Muscle layer of colon (tissue), 2 donors: ENCODE measurements around the gene EVI5L.
"Not testable (repeated sequence)": the region's sequence is repeated elsewhere in the genome, so short reads cannot be mapped to it uniquely, and the experiment has no call there.

Source experiments
- H3K27ac ChIP-seq: one replicate; pipeline ENCODE4 v1.7.0; 2013; ENCODE audit warnings: low read depth, mild to moderate bottlenecking, low read length, moderate library complexity
- H3K27me3 ChIP-seq, 2 donors: one replicate each; pipeline ENCODE4 v1.7.0; 2013; ENCODE audit warnings: low read length in 2 of 2, mild to moderate bottlenecking in 2 of 2; ENCODE audit not compliant: insufficient read depth in 2 of 2, control insufficient read depth in 1 of 2
- H3K36me3 ChIP-seq: one replicate; pipeline ENCODE4 v1.7.0; 2013; ENCODE audit warnings: mild to moderate bottlenecking, low read length; ENCODE audit not compliant: insufficient read depth
- H3K4me1 ChIP-seq: one replicate; pipeline ENCODE4 v1.7.0; 2013; ENCODE audit warnings: mild to moderate bottlenecking, low read length; ENCODE audit not compliant: insufficient read depth
- H3K4me3 ChIP-seq, 2 donors: one replicate each; pipeline ENCODE4 v1.7.0; 2013; ENCODE audit warnings: low read length in 2 of 2, low read depth in 1 of 2, mild to moderate bottlenecking in 1 of 2, moderate library complexity in 1 of 2
- H3K9ac ChIP-seq: one replicate; pipeline ENCODE4 v1.7.0; 2013; ENCODE audit warnings: low read length
- H3K9me3 ChIP-seq: one replicate; pipeline ENCODE4 v1.7.0; 2013; ENCODE audit warnings: mild to moderate bottlenecking, low read length
- donor health status: abdominal sarcoma.
- donor health status: Adenocarcinoma of cecum.

EVI5L gene

DNA sequence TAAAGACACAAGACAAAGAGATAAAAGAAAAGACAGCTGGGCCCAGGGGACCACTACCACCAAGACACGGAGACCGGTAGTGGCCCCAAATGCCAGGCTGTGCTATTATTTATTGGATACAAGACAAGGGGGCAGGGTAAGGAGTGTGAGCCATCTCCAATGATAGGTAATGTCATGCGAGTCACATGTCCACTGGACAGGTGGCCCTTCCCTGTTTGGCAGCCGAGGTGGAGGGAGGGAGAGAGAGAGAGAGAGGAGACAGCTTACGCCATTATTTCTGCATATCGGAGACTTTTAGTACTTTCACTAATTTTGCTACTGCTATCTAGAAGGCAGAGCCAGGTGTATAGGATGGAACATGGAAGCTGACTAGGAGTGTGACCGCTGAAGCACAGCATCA is 37.3 kb upstream of the EVI5L start:
- H3K4me1 ChIP-seq, H3K36me3 ChIP-seq, H3K9me3 ChIP-seq, H3K4me3 ChIP-seq, H3K9ac ChIP-seq, H3K27ac ChIP-seq: not testable (repeated sequence)
- H3K27me3 ChIP-seq = peaks cover 3 to 20% of the 10 kb centered on the region in 2 donors

DNA sequence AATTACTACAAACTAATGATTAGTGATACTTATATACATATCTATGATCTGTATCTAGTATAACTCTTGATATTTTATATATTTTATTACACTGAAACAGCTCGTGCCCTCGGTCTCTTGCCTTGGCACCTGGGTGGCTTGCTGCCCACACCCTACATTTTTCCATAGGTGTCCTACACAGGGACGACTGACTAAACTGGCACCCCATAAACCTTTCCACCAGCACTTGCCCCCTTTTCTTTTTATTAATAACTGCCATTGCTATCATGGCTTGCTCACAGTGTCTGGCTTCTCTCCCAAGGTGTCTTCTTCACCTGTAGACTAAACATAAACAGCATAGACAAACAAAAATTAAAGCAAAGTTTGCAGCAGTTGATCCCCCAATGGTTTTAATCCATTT is 36.5 kb upstream of the EVI5L start:
- H3K9me3 ChIP-seq = no peaks in the 10 kb centered on the region
- H3K36me3 ChIP-seq = no peaks in the 10 kb centered on the region
- H3K4me3 ChIP-seq = no peak overlapping the region
- H3K4me1 ChIP-seq = no peaks in the 10 kb centered on the region
- no peak overlapping the region for H3K27ac ChIP-seq
- H3K27me3 ChIP-seq = peaks cover 0 to 16% of the 10 kb centered on the region in 2 donors
- no peak overlapping the region for H3K9ac ChIP-seq

DNA sequence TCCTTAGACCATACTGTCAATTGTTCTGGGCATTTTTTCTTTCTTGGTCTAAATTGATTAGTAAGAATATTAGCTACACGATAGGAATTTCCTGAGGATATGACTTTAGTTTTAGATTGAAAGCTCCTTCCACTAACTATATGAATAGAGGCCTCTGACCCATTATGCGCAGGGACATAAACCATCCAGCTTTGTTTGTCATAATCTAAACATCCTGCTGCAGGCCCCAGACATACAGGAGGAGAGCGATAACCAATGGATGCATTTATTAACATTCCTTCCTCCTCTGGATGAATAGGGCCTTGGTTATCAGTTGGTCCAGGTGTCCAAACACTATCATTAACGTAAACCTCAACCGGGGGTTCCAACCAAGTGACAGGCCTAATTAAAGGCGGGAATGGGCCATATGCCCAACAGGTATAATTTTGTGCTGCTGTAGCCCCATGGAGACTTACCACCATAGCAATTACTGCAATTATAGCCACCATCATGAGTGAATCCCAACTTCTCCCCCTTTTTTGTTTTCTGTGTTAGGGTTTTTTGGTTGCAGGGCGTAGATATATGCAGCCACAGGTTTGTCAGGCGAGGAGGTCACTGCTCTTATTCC is 34.4 kb upstream of the EVI5L start:
- Histone ChIP-seq H3K27me3 (peaks cover 0 to 4% of the 10 kb centered on the region in 2 donors), H3K4me3 (no peak overlapping the region), H3K9me3 (no peaks in the 10 kb centered on the region), H3K4me1 (no peaks in the 10 kb centered on the region), H3K27ac (no peak overlapping the region), H3K9ac (no peak overlapping the region), H3K36me3 (no peaks in the 10 kb centered on the region)

DNA sequence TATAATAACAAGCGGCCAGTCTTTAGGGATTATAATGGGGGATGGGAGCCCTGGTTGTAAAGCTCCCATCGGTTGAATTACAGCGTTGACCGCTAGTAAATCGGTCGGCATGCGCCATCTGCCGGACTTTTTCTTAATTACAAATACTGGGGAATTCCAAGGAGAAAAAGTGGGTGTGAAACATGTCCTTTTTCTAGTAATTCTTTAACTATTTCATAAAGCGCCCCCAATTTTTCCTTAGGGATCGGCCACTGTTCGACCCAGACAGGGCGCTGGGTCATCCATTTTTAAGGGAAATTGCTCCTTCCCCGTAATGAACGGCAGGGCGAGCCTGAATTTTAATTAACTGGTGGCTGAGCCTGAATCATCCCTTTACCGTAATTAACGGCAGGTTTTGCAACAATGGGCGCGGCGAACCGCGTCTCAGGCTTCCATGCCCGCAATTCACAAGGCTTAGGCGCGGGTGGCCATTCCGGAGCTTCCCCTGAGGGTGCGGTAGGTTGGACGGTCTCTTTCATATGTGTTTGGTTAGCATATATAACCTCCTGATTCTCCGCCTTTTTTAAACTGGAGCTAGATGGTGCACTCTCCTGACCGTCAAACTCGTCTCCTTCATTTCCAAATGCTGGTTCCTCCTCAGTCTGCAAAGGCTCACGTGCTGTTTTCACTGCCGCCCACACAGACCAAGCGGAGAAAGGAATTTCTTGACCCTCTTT is 30.2 kb upstream of the EVI5L start:
- no peak overlapping the region for H3K9ac ChIP-seq
- H3K4me1 ChIP-seq = no peaks in the 10 kb centered on the region
- H3K4me3 ChIP-seq = no peak overlapping the region
- H3K36me3 ChIP-seq = no peaks in the 10 kb centered on the region
- H3K27ac ChIP-seq = no peak overlapping the region
- H3K27me3 ChIP-seq = peaks cover 0 to 4% of the 10 kb centered on the region in 2 donors
- H3K9me3 ChIP-seq = no peaks in the 10 kb centered on the region

DNA sequence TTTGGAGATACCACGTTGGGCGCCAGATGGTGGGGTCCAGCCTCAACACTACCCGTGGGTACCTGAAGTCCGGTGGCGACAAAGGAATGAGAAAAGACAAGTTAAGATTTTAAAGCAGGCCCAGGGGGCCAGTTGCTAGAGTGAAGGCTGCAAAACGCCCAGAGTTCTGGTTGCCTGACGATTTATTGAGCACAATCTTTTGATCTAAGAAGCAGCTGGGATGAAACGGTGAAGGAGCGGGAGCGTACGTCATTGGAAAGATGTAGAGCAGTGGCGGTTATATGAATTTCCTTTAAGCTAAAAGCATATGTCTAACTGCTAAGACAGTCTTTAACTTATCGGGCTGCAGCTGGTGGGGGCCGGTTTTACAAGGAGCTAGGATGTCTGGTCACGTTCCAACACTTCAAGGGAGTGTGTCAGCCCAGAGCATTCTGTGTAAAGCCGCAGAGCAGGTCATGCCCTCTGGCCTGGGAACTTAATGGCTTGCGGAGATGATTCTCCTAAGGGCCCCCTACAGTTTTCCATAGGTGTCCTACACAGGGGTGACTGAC is 28.9 kb upstream of the EVI5L start:
- Histone ChIP-seq H3K4me3 (no peak overlapping the region), H3K9ac (no peak overlapping the region), H3K4me1 (no peaks in the 10 kb centered on the region), H3K27me3 (peaks cover 0 to 4% of the 10 kb centered on the region in 2 donors), H3K36me3 (no peaks in the 10 kb centered on the region), H3K27ac (no peak overlapping the region), H3K9me3 (no peaks in the 10 kb centered on the region)

DNA sequence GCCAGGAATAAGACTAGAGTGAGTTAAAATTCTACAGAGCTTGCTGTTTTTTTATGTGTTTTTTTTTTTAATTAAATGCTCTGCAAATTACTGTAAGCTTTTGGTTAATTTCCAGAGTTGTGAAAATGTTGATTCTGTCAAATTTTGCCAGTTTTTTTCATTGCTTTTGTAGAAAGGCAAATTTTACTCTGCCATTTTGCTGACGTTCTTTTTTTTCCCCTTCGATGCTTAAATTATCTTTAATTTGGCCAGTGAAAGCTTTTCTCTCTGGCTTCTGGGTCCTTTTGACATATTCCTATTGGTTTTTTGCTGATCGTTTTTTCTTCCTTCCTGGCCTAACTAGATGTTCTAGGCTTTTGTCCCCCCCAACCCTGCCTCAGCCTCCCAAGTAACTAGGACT is 23.8 kb upstream of the EVI5L start:
- Histone ChIP-seq H3K27me3 (no peaks in the 10 kb centered on the region), H3K4me3 (no peak overlapping the region)

DNA sequence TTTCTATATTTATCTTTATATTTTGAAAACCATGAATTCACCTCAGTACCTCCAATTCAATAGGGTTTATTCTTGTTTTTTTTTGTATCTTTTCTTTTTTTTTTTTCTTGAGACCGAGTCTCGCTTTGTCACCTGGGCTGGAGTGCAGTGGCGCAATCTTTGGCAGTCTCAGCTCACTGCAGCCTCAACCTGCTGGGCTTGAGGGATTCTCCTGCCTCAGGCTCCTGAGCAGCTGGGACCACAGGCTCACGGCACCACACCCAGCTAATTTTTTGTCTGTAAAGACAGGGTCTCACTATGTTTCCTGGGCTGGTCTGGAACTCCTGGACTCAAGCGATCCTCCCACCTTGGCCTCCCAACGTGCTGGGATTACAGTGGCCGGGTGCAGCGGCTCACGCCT is 23.1 kb upstream of the EVI5L start:
- Histone ChIP-seq H3K27ac (no peak overlapping the region), H3K27me3 (no peaks in the 10 kb centered on the region), H3K4me1 (no peaks in the 10 kb centered on the region), H3K9me3 (peaks cover 4% of the 10 kb centered on the region), H3K4me3 (no peak overlapping the region), H3K9ac (no peak overlapping the region), H3K36me3 (no peaks in the 10 kb centered on the region)

More for the DNA sequence above, 23.8 kb upstream of the EVI5L start:
- Histone ChIP-seq H3K4me1 (no peaks in the 10 kb centered on the region), H3K36me3 (no peaks in the 10 kb centered on the region), H3K9me3 (no peaks in the 10 kb centered on the region), H3K9ac (no peak overlapping the region), H3K27ac (no peak overlapping the region)

DNA sequence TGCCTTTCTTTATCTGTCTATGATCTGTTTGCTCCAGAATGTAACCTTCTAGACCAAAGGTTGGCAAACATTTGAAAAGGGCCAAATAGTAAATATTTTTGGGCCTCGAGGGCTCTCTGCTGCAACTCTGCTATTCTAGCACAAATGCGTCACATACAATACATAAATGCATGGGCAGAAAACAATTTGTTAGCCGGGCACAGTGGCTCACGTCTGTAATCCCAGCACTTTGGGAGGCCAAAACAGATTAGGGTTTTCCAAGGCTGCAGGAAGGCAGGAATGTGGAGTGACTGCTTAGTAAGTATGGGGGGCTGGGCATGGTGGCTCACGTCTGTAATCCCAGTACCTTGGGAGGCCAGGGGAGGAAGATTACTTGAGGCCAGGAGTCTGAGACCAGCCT is 21.9 kb upstream of the EVI5L start:
- H3K27me3 ChIP-seq = no peaks in the 10 kb centered on the region
- H3K27ac ChIP-seq = no peak overlapping the region
- no peak overlapping the region for H3K4me3 ChIP-seq

DNA sequence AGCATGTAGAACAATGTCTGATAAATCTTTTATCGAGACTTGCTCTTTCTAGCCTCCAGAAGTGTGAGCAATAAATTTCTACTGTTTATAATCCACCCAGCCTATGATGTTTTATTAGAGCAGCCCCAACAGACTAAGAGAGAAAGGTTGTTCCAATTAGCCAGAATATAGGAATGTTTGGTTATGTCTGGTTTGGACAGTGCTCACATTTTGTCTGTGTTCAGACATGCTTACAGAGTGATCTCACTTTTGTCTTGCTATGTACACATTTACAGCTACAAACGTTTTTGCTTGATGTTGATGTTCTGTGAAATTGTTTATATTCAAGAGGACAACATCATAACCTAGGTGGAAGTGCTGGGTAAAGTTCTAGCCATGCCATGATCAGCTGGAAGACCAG is 18.0 kb upstream of the EVI5L start:
- H3K27me3 ChIP-seq = no peaks in the 10 kb centered on the region
- H3K9me3 ChIP-seq = peaks cover 9% of the 10 kb centered on the region
- H3K36me3 ChIP-seq = no peaks in the 10 kb centered on the region
- no peak overlapping the region for H3K9ac ChIP-seq
- no peak overlapping the region for H3K27ac ChIP-seq
- no peak overlapping the region for H3K4me3 ChIP-seq
- H3K4me1 ChIP-seq = no peaks in the 10 kb centered on the region

More for the DNA sequence above, 21.9 kb upstream of the EVI5L start:
- H3K4me1 ChIP-seq = no peaks in the 10 kb centered on the region
- H3K9ac ChIP-seq = no peak overlapping the region
- peaks cover 9% of the 10 kb centered on the region for H3K9me3 ChIP-seq
- no peaks in the 10 kb centered on the region for H3K36me3 ChIP-seq

DNA sequence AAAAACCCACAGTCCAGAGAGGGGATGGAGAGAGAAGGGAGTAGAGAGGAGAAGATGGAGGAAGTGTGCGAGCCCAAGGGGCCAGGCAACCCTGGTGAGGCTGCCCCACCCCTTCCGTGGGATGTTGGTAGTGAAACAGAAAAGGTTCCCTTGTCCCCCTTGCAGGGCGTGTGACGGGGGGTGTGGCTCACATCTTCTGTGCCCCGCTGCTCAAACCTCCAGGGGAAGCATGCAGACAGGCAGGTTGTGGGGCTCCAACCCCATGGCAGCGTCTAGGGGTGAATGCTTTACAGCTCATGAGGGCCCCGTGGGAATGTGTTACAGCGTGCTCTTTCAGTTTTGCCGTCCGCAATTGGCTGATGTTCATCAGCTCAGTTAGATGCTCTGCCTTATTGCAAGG is 14.7 kb upstream of the EVI5L start:
- H3K9ac ChIP-seq = no peak overlapping the region
- no peaks in the 10 kb centered on the region for H3K4me1 ChIP-seq
- peaks cover 20% of the 10 kb centered on the region for H3K9me3 ChIP-seq
- H3K36me3 ChIP-seq = no peaks in the 10 kb centered on the region
- peaks cover 0 to 5% of the 10 kb centered on the region in 2 donors for H3K27me3 ChIP-seq
- no peak overlapping the region for H3K4me3 ChIP-seq
- H3K27ac ChIP-seq = no peak overlapping the region

DNA sequence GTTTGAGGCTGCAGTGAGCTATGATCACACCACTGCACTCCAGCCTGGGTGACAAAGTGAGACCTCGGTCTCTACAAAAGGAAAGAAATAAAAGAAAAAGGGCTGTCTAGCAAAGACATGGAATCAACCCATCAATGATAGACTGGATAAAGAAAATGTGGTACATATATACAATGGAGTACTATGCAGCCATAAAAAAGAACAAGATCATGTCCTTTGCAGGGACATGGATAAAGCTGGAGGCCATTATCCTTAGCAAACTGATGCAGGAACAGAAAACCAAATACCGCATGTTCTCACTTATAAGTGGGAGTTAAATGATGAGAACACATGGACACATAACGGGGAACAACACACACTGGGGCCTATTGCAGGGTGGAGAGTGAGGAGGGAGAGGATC is 14.0 kb upstream of the EVI5L start:
- H3K9me3 ChIP-seq = peaks cover 20% of the 10 kb centered on the region
- not testable (repeated sequence) for H3K36me3 ChIP-seq, H3K4me3 ChIP-seq, H3K27me3 ChIP-seq, H3K9ac ChIP-seq, H3K4me1 ChIP-seq, H3K27ac ChIP-seq

DNA sequence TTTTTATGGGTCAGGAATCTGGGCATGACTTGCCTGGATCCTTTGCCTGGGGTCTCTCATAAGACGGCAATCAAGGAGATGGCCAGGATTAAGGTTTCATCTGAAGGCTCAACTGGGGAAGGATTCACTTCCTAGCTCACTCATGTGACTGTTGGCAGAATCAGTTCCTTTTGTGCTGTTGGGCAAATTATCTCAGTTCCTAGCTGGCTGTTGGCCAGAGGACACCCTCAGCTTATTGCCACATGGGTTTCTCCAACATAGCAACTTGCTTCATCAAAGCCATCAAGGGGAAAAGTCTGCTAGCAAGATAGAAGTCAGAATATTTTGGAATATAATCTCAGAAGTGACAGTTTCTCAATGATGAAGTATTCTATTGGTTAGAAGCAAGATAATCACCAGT is 12.2 kb upstream of the EVI5L start:
- Histone ChIP-seq H3K4me1 (no peaks in the 10 kb centered on the region), H3K27ac (no peak overlapping the region), H3K4me3 (no peak overlapping the region), H3K36me3 (no peaks in the 10 kb centered on the region), H3K27me3 (peaks cover 0 to 8% of the 10 kb centered on the region in 2 donors), H3K9me3 (peaks cover 11% of the 10 kb centered on the region), H3K9ac (no peak overlapping the region)
